Measurements from ENCODE around the gene SEMA4B.

The SEMA4B gene

GRCh38 chr15:90205050-90205848 is 4.1 kb downstream of the SEMA4B start:
- DNase-seq (ENCODE audit: low spot score): no peak

- no peak for DNase-seq (ENCODE audit: low spot score)
These were observed 4.8 kb downstream of the SEMA4B start for GRCh38 chr15:90205886-90206285.

- no peak for DNase-seq (ENCODE audit: low spot score)
These were observed 6.1 kb downstream of the SEMA4B start for GRCh38 chr15:90207252-90207651.

GRCh38 chr15:90208356-90208755 is 7.2 kb downstream of the SEMA4B start:
- DNase-seq (ENCODE audit: low spot score): no peak

GRCh38 chr15:90209591-90209990 is 8.5 kb downstream of the SEMA4B start:
- no peak for DNase-seq (ENCODE audit: low spot score)

GRCh38 chr15:90210593-90210992 is 9.5 kb downstream of the SEMA4B start:
- no peak for DNase-seq (ENCODE audit: low spot score)

- DNase-seq (ENCODE audit: low spot score): no peak
These were observed 9.9 kb downstream of the SEMA4B start for GRCh38 chr15:90211009-90211408.

- no peak for DNase-seq (ENCODE audit: low spot score)
These were observed 10.5 kb downstream of the SEMA4B start for GRCh38 chr15:90211440-90212143.

- no peak for DNase-seq (ENCODE audit: low spot score)
These were observed 11.3 kb downstream of the SEMA4B start for GRCh38 chr15:90212221-90213098.

- DNase-seq (ENCODE audit: low spot score): no peak
These were observed 12.1 kb downstream of the SEMA4B start for GRCh38 chr15:90213122-90213817.

GRCh38 chr15:90213818-90214204 is 12.7 kb downstream of the SEMA4B start:
- no peak for DNase-seq (ENCODE audit: low spot score)

- DNase-seq (ENCODE audit: low spot score): peak; percentile 48
These were observed 13.5 kb downstream of the SEMA4B start for GRCh38 chr15:90214553-90215196.

- no peak for DNase-seq (ENCODE audit: low spot score)
These were observed 16.7 kb downstream of the SEMA4B start for GRCh38 chr15:90217671-90218394.

GRCh38 chr15:90219421-90220141 is 18.5 kb downstream of the SEMA4B start:
- DNase-seq (ENCODE audit: low spot score): no peak

GRCh38 chr15:90221246-90221900 is 20.2 kb downstream of the SEMA4B start:
- DNase-seq (ENCODE audit: low spot score): peak; percentile 76

- DNase-seq (ENCODE audit: low spot score): no peak
These were observed 21.4 kb downstream of the SEMA4B start for GRCh38 chr15:90222547-90222946.

- DNase-seq (ENCODE audit: low spot score): no peak
These were observed 22.5 kb downstream of the SEMA4B start for GRCh38 chr15:90223441-90224165.

- no peak for DNase-seq (ENCODE audit: low spot score)
These were observed 23.9 kb downstream of the SEMA4B start for GRCh38 chr15:90225047-90225446.
